Fibroblast of lung (primary cell): ENCODE results near the gene DLX6. TPM values are rescaled to one million over a fixed set of nuclear protein-coding genes. Genes with fewer than 3 reads are reported as not detected.

ENCODE experiments used
- DNase-seq, 2 donors: peaks; one replicate each; pipeline versions ENCODE4 v3.0.0 to v3.0.0-alpha.2; 2010; ENCODE audit warnings: low read depth in 2 of 2
- H2AFZ ChIP-seq: 2 replicates; pipeline ENCODE4 v1.5.1; 2012; ENCODE audit warnings: low read length, control low read depth, inconsistent platforms
- H3K27ac ChIP-seq: 2 replicates; pipeline ENCODE4 v1.5.1; 2011; ENCODE audit warnings: low read length, control low read depth; ENCODE audit not compliant: insufficient read depth
- H3K27me3 ChIP-seq: 2 replicates; pipeline ENCODE4 v1.5.1; 2011; ENCODE audit warnings: mild to moderate bottlenecking, low read length; ENCODE audit not compliant: control insufficient read depth, insufficient read depth
- H3K36me3 ChIP-seq: 2 replicates; pipeline ENCODE4 v1.5.1; 2011; ENCODE audit warnings: low read length; ENCODE audit not compliant: control insufficient read depth, insufficient read depth
- H3K4me1 ChIP-seq: 2 replicates; pipeline ENCODE4 v1.5.1; 2011; ENCODE audit warnings: low read length; ENCODE audit not compliant: control insufficient read depth, insufficient read depth; ENCODE audit errors: extremely low read depth
- H3K4me2 ChIP-seq: 2 replicates; pipeline ENCODE4 v1.5.1; 2011; ENCODE audit warnings: low read length, control low read depth; ENCODE audit not compliant: insufficient read depth; ENCODE audit errors: extremely low read depth
- H3K4me3 ChIP-seq, 4 experiments: fragments of 200-600 bp in 1 of 4; sonication (generic) in 1 of 4; replicated peaks in 1 of 4; 2 replicates each; pipeline ENCODE4 v1.5.1; 2011 to 2016; ENCODE audit warnings: low read length in 4 of 4, low read depth in 3 of 4, mild to moderate bottlenecking in 3 of 4, control low read depth in 2 of 4, inconsistent platforms in 1 of 4, mixed read lengths in 1 of 4; ENCODE audit not compliant: insufficient read depth in 1 of 4; ENCODE audit errors: control extremely low read depth in 1 of 4
- H3K79me2 ChIP-seq: 2 replicates; pipeline ENCODE4 v1.5.1; 2012; ENCODE audit warnings: mild to moderate bottlenecking, low read length, inconsistent platforms; ENCODE audit not compliant: control insufficient read depth, insufficient read depth
- H3K9ac ChIP-seq: 2 replicates; pipeline ENCODE4 v1.5.1; 2011; ENCODE audit warnings: mild to moderate bottlenecking, low read length, control low read depth; ENCODE audit not compliant: insufficient read depth
- H3K9me3 ChIP-seq: 2 replicates; pipeline ENCODE4 v1.5.1; 2012; ENCODE audit warnings: low read depth, low read length; ENCODE audit not compliant: control insufficient read depth, insufficient read depth
- H4K20me1 ChIP-seq: 2 replicates; pipeline ENCODE4 v1.5.1; 2011; ENCODE audit warnings: low read length; ENCODE audit not compliant: control insufficient read depth, insufficient read depth; ENCODE audit errors: extremely low read depth
- EZH2 ChIP-seq: IDR thresholded peaks from 2 replicates; pipeline ENCODE4 v1.5.1; 2012; ENCODE audit warnings: low read length, control low read depth, mild to moderate bottlenecking; ENCODE audit errors: missing control alignments
- polyA plus RNA-seq, 2 donors: library from polyadenylated mRNA; depleted of rRNA in 1 of 2; stranded (reverse) in 1 of 2; unstranded in 1 of 2; fragments of >200 nt; gene quantifications; 2 replicates each; pipeline ENCODE4 v1.2.1, GENCODE V29; 2011 to 2012; ENCODE audit warnings: missing spikeins in 1 of 2
- total RNA-seq: library from RNA; depleted of rRNA; stranded (reverse); fragments of >200 nt; gene quantifications from 2 replicates; pipeline ENCODE4 v1.2.1, GENCODE V29; 2014
- TF ChIP-seq, protein P1 (sequence below), 2 donors: IDR thresholded peaks in 1 of 2; conservative IDR thresholded peaks in 1 of 2; 1 replicate in 1 of 2; 2 replicates in 1 of 2; pipeline ENCODE4 v1.5.1; 2011 to 2012; ENCODE audit warnings: low read length in 2 of 2, control low read depth in 1 of 2, inconsistent platforms in 1 of 2, low read depth in 1 of 2, mild to moderate bottlenecking in 1 of 2

Gene DLX6
- total and polyA plus RNA-seq, 2 donors (not counting 1 experiment from before 2014, with no cell fraction given), result under 0.01 TPM; not detected in 1

DNA sequence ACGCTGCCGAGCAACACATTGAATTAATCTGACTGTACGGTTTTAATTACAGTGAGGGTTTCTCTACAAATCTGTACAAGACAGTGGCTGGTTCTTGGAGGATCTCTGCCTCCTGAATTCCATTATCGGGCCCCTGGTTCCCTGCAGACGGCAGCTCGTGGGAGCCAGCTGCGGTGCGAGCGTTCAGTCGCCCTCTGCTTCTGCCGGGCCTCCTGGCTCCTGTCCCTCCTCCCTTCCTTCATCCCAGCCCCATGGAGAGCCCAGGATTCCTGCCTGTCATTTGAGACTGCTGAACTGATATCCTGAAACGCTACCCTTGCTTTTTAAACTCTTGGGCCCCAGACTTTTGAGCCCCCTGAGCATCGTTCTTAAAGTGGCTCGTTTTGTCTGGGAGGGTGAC lies 6.6 kb upstream of the DLX6 start:
- Histone ChIP-seq H3K27me3 (peaks cover 55% of the 10 kb centered on the region), H3K36me3 (no peaks in the 10 kb centered on the region), H3K9me3 (no peaks in the 10 kb centered on the region), H2AFZ (no peak overlapping the region), H4K20me1 (no peaks in the 10 kb centered on the region), H3K79me2 (no peaks in the 10 kb centered on the region), H3K9ac (no peak overlapping the region), H3K4me3 (no peak overlapping the region), H3K27ac (no peak overlapping the region), H3K4me2 (no peak overlapping the region), H3K4me1 (no peaks in the 10 kb centered on the region)
- TF ChIP-seq, protein P1, sequence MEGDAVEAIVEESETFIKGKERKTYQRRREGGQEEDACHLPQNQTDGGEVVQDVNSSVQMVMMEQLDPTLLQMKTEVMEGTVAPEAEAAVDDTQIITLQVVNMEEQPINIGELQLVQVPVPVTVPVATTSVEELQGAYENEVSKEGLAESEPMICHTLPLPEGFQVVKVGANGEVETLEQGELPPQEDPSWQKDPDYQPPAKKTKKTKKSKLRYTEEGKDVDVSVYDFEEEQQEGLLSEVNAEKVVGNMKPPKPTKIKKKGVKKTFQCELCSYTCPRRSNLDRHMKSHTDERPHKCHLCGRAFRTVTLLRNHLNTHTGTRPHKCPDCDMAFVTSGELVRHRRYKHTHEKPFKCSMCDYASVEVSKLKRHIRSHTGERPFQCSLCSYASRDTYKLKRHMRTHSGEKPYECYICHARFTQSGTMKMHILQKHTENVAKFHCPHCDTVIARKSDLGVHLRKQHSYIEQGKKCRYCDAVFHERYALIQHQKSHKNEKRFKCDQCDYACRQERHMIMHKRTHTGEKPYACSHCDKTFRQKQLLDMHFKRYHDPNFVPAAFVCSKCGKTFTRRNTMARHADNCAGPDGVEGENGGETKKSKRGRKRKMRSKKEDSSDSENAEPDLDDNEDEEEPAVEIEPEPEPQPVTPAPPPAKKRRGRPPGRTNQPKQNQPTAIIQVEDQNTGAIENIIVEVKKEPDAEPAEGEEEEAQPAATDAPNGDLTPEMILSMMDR (conservative IDR thresholded peaks at IDR 0.05 in 1 of 2, IDR thresholded peaks at IDR 0.05 in 1 of 2; ENCODE audit: low read depth in 1 of 2, low read length in 2 of 2), result no peak
- peak; percentile 3 for TF ChIP-seq EZH2
- DNase-seq, result no peak

DNA sequence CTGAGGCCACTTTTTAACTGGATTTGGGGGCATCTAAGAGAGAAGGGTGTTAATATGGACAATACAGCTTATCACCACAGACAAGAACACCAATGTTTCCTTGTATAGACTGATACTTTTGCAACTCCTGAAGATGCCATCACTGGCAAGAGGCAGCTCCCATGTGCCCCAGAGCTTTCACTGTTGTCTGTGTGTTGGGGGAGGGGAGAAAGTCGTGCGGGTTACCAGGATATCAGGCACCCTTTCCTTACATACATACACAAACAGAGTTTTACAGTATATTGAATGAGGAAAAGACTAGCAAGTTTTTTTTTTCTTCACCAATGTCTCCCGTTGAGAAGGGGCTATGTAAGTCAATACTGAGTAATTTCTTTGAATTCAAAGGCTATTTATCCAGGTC lies 4.1 kb upstream of the DLX6 start:
- Histone ChIP-seq H2AFZ (no peak overlapping the region), H3K9ac (no peak overlapping the region), H3K4me3 (no peak overlapping the region), H3K36me3 (no peaks in the 10 kb centered on the region), H3K4me2 (no peak overlapping the region), H3K27ac (no peak overlapping the region), H4K20me1 (no peaks in the 10 kb centered on the region), H3K79me2 (no peaks in the 10 kb centered on the region), H3K9me3 (no peaks in the 10 kb centered on the region), H3K4me1 (no peaks in the 10 kb centered on the region), H3K27me3 (peaks cover 52% of the 10 kb centered on the region)
- no peak for DNase-seq
- TF ChIP-seq, protein P1 (conservative IDR thresholded peaks at IDR 0.05 in 1 of 2, IDR thresholded peaks at IDR 0.05 in 1 of 2; ENCODE audit: low read depth in 1 of 2, low read length in 2 of 2), result no peak
- TF ChIP-seq EZH2, result no peak

DNA sequence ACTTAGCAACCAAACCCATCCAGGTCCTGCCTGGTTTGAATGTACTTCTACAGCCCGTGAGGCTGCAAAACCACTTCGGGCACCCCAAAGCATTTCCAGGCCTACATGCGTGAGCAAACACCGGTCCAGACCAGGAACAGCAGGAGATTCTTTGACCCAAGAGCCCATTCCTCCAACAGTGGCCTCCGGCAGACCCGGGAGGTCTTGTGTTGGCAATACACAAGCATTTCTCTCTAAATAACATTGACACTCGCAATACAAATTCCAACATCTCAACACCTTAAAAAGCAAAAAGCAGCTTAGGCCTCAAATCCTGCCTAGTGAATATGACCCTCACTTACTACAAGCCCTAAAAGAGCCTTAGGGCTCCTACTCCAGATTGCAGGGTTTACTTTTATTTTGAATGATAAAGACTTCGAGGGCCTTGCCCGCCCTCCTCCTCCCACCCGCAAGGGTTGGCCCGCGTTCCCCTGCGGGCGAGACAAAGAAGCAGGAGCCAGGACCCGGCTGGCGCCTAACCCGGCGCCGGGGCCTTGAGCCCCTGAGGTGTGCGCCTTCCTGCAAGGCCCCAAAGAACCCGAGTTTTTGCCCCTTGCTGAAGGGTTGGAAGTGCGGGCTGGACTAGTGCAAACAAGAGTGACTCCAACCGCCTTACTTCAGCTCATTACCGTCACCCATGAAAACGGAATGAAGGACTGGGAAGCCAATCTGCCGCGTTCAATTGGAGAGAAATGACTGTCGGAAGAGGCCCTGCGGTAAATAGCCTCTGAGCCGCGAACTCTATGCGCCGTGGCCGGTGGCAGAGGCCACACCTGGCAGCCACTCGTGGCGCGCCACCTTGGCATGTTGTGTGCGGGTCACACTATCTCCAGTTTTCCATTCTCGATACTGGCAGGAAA lies 3.4 kb upstream of the DLX6 start:
- H4K20me1 ChIP-seq, result no peaks in the 10 kb centered on the region
- H3K4me2 ChIP-seq, result no peak overlapping the region

More for the DNA sequence above, 3.4 kb upstream of the DLX6 start:
- Histone ChIP-seq H3K27me3 (peaks cover 52% of the 10 kb centered on the region), H3K27ac (no peak overlapping the region), H3K36me3 (no peaks in the 10 kb centered on the region), H3K4me1 (no peaks in the 10 kb centered on the region), H2AFZ (no peak overlapping the region), H3K9ac (no peak overlapping the region), H3K9me3 (no peaks in the 10 kb centered on the region), H3K79me2 (no peaks in the 10 kb centered on the region), H3K4me3 (no peak overlapping the region)
- no peak for DNase-seq
- TF ChIP-seq, protein P1 (conservative IDR thresholded peaks at IDR 0.05 in 1 of 2, IDR thresholded peaks at IDR 0.05 in 1 of 2; ENCODE audit: low read depth in 1 of 2, low read length in 2 of 2), result no peak
- TF ChIP-seq EZH2, result no peak
